ENCODE measurements around the gene EHBP1L1. TPM values are rescaled to one million over a fixed set of nuclear protein-coding genes. Genes with fewer than 3 reads are reported as not detected.
A peak's percentile ranks its signal among the peaks of the same experiment; 100 is the strongest.

EHBP1L1 gene
- total RNA-seq, 2 experiments from 2014 or later: 59.7 to 71.6 TPM

GRCh38 chr11:65586676-65587075 is 10.8 kb downstream of the EHBP1L1 start:
- intact Hi-C loops (cut with micrococcal nuclease; ENCODE audit: unreplicated experiment): no loop called here
- Histone ChIP-seq H3K4me2 (ENCODE audit: low read length) (no peak overlapping the region), H2AFZ (ENCODE audit: low read length) (no peak overlapping the region), H3K79me2 (ENCODE audit: insufficient read depth, low read depth, low read length) (no peaks in the 10 kb centered on the region), H3K9me2 (ENCODE audit: insufficient read depth, low read length) (no peaks in the 10 kb centered on the region), H3K4me1 (ENCODE audit: insufficient read depth, low read length, poor library complexity, severe bottlenecking) (peaks cover 36% of the 10 kb centered on the region), H3K36me3 (ENCODE audit: insufficient read depth, low read length) (peaks cover 22% of the 10 kb centered on the region; the same call in 1 of the 2 replicates), H3K9me3 (ENCODE audit: low read length) (no peaks in the 10 kb centered on the region), H4K20me1 (ENCODE audit: insufficient read depth, low read length) (no peaks in the 10 kb centered on the region), H3K27ac (ENCODE audit: low read depth, low read length, poor library complexity, severe bottlenecking) (no peak overlapping the region), H3K4me3 (ENCODE audit: low read depth, low read length, poor library complexity, severe bottlenecking) (no peak overlapping the region)
- TF ChIP-seq CTCF (conservative IDR thresholded peaks at IDR 0.05; ENCODE audit: low read length) (no peak), EZH2phosphoT487 (IDR thresholded peaks at IDR 0.05; ENCODE audit: borderline replicate concordance, low read depth, low read length) (no peak)
- CTCF ChIA-PET (ENCODE audit: unreplicated experiment): interaction anchor here (2.2 kb wide), 1 partner anchor 10 kb away, joined by 11 read pairs; no protein-coding TSS in a partner anchor
- no TSS peak for BruUV-seq (replicated peaks)
- no peak for DNase-seq (ENCODE audit: low spot score)
- POLR2A ChIA-PET: interaction anchor here (0.6 to 2.5 kb wide), 3 partner anchors 7 to 16 kb away, joined by 4 to 17 read pairs (median 7); partner anchors contain the start of gene EHBP1L1

GRCh38 chr11:65588199-65589054 is 12.6 kb downstream of the EHBP1L1 start:
- H3K4me1 ChIP-seq (ENCODE audit: insufficient read depth, low read length, poor library complexity, severe bottlenecking): peaks cover 36% of the 10 kb centered on the region
- H3K79me2 ChIP-seq (ENCODE audit: insufficient read depth, low read depth, low read length): no peaks in the 10 kb centered on the region
- no peaks in the 10 kb centered on the region for H3K9me3 ChIP-seq (ENCODE audit: low read length)
- H2AFZ ChIP-seq (ENCODE audit: low read length): peak overlapping the region; percentile 19; the same call in 1 of the 2 replicates
- peak overlapping the region; percentile 74 for H3K27ac ChIP-seq (ENCODE audit: low read depth, low read length, poor library complexity, severe bottlenecking)
- intact Hi-C loops (cut with micrococcal nuclease; ENCODE audit: unreplicated experiment): loop anchor here (1.0 kb wide), 2 partner anchors 14 to 48 kb away; no protein-coding TSS in a partner anchor
- H3K4me2 ChIP-seq (ENCODE audit: low read length): peak overlapping the region; percentile 73
- POLR2A ChIA-PET: interaction anchor here (0.5 to 2.5 kb wide), 6 partner anchors 9 to 265 kb away, joined by 3 to 17 read pairs (median 6); partner anchors contain the start of genes EHBP1L1 and PCNX3
- H4K20me1 ChIP-seq (ENCODE audit: insufficient read depth, low read length): no peaks in the 10 kb centered on the region
- peak overlapping the region; percentile 37 for H3K4me3 ChIP-seq (ENCODE audit: low read depth, low read length, poor library complexity, severe bottlenecking)
- peaks cover 29% of the 10 kb centered on the region; the same call in 1 of the 2 replicates for H3K36me3 ChIP-seq (ENCODE audit: insufficient read depth, low read length)
- BruUV-seq (replicated peaks): no TSS peak
- DNase-seq (ENCODE audit: low spot score): peak; percentile 84
- CTCF ChIA-PET (ENCODE audit: unreplicated experiment): interaction anchor here (0.6 to 2.2 kb wide), 7 partner anchors 11 to 51 kb away, joined by 3 to 11 read pairs (median 3); partner anchors contain the start of genes EHBP1L1, PCNX3 and ZNRD2
- H3K9me2 ChIP-seq (ENCODE audit: insufficient read depth, low read length): no peaks in the 10 kb centered on the region
- TF ChIP-seq EZH2phosphoT487 (IDR thresholded peaks at IDR 0.05; ENCODE audit: borderline replicate concordance, low read depth, low read length): no peak
- TF ChIP-seq CTCF (conservative IDR thresholded peaks at IDR 0.05; ENCODE audit: low read length): peak; percentile 83

All from OCI-LY7 (cell line).